Measurements from ENCODE around the gene RGMA.

Gene RGMA

DNA sequence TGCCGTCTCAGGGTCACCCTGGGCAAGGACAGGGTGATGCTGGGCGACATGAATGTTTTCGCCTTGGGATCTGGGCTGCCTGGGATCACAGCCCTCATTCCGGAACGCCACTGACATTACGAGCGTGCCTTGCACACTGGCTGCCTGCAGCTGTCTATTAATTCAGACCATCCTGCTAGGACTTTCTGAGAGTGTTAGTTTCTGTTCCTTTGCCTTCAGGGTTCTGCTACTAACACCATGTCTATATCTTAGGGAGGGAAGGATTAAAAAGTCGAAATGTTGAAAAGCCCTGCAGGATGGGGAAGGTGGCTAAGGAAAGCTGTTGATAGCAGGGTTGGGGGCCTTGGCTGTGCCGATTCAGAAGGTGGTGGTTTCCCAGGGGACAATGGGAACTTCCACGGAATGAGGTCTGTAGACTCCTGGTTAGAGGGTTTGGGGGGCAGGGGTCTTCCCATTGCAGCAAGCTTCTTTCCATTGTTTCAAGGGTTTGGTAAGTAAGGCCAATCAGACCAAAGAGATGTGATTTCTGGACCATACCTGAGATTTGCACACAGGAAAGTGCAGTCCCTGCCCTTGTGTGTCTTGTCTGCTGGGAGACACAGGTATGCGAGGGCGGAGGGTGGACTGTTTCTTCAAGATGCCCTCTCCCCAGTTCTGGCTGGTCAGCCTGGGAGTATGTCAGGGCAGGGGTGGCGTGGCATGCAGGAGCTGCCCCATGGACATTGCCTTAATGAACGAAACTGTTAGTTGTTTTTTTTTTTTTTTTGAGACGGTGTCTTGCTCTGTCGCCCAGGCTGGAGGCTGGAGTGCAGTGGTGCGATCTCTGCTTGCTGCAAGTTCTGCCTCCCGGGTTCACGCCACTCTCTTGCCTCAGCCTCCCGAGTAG, 50.9 kb downstream of the RGMA start:
- in situ Hi-C loops (cut with MboI; ENCODE audit: low sequenced_read_pairs) = loop anchor here (10.0 kb wide), 1 partner anchor 1087 kb away; no protein-coding TSS in a partner anchor

DNA sequence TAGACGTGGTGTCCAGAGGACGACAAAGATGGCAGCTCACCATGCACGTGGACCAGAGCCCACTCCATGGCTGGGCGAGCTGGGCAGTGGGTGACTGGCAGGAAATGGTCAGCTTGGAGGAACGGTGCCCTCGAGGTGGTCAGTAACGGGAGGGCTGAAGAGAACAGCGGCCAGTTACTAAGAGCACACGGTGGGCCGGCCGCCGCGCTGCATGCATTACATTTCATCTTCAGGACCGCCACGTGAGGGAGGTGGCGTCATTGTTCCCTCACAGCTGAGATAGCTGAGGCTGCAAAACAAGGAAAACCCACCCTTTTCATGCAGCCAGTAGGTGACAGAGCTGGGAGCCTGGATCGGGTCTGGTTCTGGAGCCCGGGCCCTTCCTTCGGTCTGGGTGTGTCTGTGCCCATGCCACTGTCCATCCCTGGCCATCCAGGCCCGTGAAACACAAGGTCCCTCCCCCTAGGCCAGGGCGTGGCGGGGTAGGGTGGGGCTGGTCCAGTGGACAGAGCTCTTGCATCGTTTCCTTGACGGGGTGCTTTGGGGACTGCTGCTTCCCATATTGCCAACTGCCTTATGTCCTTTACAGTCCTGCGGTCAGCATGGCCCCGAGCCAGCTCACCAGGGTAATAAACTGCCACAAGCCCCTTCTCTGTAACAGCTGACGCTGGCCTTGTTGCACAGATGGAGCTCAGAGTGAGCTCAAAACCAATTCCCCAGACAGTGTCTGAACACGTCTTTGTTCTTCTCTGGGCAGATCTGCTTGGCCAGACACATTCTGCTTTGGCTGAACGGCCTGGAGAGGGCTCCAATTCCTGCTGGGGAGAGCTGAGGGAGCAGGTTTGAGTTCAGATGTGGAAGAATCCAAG, 51.8 kb downstream of the RGMA start:
- in situ Hi-C loops (cut with MboI; ENCODE audit: low sequenced_read_pairs) = loop anchor here (10.0 kb wide), 1 partner anchor 1088 kb away; no protein-coding TSS in a partner anchor

DNA sequence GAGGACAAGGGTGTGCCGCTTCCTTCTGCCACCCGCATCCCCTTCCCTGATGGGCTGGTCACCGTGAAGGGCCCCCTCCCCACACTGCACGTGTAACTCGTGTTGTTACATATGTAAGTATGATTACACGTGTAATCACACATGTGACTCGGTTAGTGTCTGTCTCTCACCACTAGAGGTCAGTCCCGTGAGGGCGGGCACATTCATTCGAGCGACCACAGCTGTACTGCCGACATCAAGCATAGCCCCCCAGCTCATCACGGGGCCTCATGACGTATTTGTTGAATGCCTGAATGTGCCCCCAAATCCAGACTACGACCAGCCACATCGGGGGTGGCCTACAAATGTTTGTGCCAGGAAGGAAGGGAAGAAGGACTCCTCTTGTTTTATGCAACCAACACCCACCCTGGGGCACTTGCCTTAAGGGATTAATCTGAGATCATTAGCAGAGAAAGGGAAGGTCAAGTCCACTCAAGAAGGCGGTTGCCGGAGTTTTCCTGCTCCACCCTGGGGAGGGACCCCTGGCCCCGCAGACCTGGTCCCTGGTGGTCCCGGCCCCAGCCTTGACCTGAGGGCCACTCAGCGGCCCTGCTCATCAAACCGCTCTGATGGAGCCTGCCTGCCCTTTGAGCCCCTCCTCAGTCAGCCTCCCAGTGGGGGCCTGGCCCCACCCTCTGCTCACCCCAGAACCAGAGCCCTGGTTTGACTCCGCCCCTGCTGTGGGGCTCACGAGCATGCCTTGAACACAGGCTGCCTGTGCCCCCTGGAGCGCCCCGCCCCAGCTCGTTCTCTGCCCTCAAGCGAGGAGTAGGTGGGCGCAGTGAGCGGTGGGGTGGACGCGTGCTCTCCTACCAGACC, 52.8 kb downstream of the RGMA start:
- in situ Hi-C loops (cut with MboI; ENCODE audit: low sequenced_read_pairs) = loop anchor here (10.0 kb wide), 1 partner anchor 1089 kb away; no protein-coding TSS in a partner anchor

DNA sequence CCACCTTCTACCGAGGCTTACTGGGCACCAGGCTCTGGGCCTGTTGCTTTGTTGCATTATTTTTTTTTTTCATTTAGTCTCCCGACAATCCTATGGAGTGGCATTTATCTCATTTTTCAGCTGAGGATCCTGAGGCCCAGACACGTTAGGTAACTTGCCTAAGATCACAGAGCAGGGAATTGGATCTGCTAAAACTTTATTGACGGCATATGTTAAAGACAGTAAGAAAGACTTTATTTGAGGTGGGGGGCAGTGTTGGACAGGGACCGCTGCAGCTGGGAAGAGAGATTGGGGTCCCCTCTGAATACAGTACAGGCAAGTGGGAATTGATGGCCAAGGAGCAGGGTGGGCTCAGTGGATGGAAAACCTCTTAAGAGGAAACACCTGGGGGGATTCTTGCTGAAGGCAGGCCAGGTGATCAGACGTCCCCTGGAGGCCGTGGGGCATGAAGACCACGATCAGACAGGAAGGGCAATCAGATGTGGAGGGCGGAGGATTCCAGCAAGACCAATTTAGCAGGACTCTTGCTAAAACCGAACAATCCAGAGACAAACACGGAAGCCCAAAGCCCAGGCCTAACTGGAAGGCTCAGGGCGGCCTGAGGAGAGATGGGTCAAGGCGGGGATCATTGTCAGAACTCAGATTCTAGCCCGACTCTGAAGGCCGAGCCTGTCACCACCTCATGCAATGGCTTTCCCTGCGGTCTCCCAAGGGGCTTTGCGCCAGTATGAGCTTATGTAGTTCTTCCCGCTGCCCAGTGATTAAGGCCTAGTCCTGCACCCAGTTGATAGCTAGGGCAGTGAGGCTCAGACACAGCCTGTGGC, 53.7 kb downstream of the RGMA start:
- in situ Hi-C loops (cut with MboI; ENCODE audit: low sequenced_read_pairs) = loop anchor here (10.0 kb wide), 1 partner anchor 1089 kb away; no protein-coding TSS in a partner anchor

DNA sequence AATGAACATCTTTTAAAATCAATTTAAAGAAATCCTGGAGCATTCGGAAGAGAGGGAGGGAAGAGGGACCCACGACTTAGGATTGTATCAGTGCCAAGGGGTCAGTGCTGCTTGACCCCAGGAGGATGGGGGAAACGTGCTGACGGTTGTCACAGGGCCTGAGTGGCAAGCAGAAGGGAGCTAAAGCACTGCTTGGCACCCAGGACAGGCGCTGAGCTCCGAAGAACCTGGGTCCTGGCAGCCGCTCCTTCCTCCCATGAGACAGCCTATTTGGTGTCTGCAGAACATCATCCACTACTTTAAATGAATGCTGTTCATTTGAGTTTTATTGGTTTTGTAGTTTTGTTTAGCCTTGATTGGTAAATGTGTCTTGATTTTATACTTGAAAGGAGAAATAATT, 54.5 kb downstream of the RGMA start:
- in situ Hi-C loops (cut with MboI; ENCODE audit: low sequenced_read_pairs) = loop anchor here (10.0 kb wide), 1 partner anchor 1090 kb away; no protein-coding TSS in a partner anchor

DNA sequence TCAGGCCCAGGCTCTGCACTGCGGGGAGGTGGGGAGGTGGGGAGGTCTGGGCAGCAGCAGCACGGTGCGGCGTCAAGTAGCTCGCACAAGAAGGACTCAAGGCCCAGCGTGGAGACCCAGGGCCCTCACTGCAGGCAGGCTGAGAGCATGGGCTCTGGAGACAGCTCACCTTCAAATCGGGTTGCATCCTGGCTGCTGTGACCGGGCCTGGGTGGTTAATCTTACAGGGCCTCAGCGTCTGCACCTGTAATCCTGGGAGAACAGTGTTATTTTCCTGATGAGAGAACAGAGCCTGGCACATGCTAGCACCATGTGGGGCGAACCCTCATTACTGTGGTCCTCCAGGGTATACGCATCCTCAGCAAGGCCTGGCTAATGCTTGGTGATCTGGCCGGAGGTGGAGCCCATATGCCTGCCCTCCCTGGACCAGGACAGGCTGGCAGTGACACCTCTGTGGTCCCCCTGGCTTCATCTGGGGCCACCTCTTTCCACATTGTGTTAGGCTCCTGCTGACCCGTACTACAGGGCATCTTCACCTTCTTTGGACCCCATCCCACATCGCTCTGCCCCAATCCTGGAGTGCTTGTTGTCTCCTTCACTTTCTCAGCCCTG, 55.5 kb downstream of the RGMA start:
- in situ Hi-C loops (cut with MboI; ENCODE audit: low sequenced_read_pairs) = loop anchor here (10.0 kb wide), 1 partner anchor 1091 kb away; no protein-coding TSS in a partner anchor

DNA sequence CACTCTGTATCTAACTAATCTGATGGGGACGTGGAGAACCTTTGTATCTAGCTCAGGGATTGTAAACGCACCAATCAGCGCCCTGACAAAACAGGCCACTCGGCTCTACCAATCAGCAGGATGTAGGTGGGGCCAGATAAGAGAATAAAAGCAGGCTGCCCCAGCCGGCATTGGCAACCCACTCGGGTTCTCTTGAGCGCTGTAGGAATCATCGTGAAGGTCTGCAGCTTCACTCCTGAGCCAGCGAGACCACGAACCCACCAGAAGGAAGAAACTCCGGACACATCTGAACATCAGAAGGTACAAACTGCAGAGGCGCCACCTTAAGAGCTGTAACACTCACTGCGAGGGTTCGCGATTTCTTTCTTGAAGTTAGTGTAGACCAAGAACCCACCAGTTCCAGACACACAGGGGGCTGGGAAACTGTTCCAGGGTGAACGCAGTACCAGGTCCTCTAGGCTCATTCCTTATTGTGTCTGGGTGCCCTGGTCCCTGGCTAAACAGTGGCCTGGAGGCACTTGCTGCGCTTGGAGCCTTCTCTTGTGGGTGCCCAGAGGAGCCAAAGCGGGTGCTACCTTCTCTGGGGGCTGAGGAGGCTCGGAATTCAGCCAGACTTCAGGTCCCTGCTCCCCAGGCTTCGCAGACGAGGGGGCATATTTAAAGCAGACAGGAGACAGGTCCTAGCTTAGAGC, 56.4 kb downstream of the RGMA start:
- in situ Hi-C loops (cut with MboI; ENCODE audit: low sequenced_read_pairs) = loop anchor here (10.0 kb wide), 1 partner anchor 1092 kb away; no protein-coding TSS in a partner anchor

DNA sequence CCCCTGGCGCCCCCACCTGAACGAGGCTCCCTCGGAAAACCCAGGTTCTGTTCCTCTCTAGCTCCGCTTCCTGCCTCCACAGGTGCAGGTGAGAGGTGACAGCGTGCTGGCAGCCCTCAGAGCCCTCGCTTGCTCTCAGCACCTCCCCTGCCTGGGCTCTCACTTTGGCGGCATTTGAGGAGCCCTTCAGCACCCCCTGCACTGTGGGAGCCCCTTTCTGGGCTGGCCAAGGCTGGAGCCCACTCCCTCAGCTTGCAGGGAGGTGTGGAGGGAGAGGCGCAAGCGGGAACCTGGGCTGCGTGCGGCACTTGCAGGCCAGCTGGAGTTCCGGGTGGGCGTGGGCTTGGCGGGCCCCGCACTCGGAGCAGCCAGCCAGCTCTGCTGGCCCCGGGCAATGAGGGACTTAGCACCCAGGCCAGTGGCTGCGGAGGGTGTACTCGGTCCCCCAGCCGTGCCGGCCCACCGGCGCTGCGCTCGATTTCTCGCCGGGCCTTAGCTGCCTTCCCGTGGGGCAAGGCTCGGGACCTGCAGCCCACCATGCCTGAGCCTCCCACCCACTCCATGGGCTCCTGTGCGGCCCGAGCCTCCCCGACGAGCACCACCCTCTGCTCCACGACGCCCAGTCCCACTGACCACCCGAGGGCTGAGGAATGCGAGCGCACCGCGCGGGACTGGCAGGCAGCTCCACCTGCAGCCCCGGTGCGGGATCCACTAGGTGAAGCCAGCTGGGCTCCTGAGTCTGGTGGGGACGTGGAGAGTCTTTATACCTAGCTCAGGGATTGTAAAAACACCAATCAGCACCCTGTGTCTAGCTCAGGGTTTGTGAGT, 57.2 kb downstream of the RGMA start:
- in situ Hi-C loops (cut with MboI; ENCODE audit: low sequenced_read_pairs) = loop anchor here (10.0 kb wide), 1 partner anchor 1093 kb away; no protein-coding TSS in a partner anchor

DNA sequence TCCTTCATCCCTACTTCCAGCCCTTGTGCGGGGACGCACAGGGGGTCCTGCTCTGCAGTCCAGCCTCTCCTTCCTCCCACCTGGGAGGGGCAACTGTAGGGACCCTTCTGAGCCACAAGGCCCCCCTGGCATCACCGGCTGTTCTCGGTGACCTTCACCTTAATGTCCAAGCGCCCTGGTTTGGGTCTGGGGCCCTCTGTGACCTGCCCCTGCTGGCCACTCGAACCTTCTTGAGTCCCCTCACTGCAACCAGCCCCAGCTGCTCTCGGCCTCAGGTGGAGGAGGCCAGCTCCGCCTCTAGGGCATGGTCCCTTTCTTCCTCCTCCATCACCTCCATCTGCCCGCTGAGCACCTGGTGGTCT, 57.9 kb downstream of the RGMA start:
- in situ Hi-C loops (cut with MboI; ENCODE audit: low sequenced_read_pairs) = loop anchor here (10.0 kb wide), 1 partner anchor 1094 kb away; no protein-coding TSS in a partner anchor

DNA sequence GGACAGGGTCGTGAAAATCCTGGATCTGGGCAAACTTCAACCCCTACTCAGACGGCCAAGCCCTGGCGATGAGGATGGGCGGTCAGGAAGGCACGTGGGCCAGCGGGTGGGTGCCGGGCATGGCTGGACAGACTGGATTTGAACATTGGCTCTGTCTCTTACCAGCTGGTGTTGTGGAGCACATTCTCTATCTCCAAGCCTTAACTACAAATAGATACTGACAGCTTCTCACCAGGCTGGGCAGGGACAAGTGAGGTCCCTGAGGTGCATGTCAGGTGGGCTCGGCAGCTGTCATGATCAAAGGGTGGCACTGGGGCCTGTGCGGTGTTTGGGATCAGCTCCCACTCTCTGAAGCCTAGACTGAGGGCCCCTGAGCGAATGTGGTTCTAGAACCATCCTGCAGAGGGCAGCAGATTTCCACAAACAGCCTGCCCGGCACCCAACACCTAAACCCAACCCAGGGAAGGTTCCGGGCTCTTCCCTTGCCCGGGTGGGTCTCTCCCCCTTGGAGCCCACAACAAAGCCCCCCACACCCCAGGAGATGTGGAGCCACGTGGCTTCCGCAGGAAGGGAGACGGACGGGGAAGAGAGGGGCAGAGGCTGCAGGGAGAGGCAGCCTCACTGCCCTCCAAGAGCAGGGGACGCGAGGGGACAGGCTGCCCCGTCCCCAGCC, 58.4 kb downstream of the RGMA start:
- in situ Hi-C loops (cut with MboI; ENCODE audit: low sequenced_read_pairs) = loop anchor here (10.0 kb wide), 1 partner anchor 1094 kb away; no protein-coding TSS in a partner anchor

DNA sequence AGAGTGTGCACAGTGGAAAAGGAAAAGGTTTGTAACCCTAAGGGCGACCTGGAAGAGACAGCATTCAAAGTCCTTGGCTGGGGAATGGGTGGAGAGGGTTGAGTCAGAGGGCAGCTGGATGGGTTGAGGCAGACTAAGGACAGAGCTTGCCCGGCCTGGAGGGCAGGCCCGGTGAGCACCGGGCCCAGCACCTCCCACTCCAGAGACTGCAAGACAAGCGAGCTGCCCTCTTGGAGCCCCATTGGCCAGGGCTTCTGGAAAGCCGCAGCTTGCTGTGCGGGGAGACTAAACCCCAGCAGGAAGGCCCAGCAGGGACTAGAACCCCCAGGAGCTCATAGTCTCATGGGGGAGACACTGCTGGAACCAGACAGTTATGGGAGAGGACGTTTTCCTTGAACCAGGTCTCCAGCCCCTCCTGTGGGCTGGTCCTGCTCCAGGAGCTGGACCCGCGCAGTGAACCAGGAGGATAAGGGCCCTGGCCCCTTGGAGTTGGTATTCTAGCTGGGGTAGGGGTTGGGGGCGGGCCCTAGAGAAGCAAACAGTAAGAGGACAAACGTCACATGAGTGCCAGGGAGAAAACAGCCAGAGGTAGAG, 59.1 kb downstream of the RGMA start:
- in situ Hi-C loops (cut with MboI; ENCODE audit: low sequenced_read_pairs) = loop anchor here (10.0 kb wide), 1 partner anchor 1095 kb away; no protein-coding TSS in a partner anchor

DNA sequence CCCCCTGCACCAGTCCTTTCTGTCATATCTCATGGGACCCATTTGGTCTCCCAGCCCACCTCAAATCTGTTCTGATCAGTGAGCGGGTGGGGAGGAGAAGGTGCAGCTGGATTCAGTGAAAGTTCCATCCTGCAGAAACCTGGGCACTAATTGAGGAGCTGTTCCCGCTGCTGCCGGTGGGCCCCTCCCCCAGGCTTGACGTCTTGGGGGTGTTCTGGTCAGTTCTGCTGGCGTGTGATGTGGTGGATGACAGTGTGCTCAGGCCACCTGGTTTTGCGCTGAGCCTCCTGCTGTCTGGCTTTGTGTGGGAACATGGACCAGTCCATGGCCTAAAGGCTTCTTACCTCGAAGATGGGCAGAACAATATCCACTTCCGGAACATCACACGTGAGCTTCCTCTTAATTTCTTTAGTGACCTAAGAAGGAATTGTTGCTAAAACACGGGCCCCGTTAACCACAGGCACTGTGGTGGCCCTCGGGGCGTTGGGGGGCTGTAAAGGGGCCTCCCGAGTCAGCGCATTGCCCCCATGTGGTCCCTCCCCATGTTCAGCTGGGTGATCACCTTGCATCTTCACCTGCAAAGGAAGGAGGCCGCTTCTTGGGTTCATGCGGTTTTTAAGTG, 59.7 kb downstream of the RGMA start:
- in situ Hi-C loops (cut with MboI; ENCODE audit: low sequenced_read_pairs) = no loop called here

DNA sequence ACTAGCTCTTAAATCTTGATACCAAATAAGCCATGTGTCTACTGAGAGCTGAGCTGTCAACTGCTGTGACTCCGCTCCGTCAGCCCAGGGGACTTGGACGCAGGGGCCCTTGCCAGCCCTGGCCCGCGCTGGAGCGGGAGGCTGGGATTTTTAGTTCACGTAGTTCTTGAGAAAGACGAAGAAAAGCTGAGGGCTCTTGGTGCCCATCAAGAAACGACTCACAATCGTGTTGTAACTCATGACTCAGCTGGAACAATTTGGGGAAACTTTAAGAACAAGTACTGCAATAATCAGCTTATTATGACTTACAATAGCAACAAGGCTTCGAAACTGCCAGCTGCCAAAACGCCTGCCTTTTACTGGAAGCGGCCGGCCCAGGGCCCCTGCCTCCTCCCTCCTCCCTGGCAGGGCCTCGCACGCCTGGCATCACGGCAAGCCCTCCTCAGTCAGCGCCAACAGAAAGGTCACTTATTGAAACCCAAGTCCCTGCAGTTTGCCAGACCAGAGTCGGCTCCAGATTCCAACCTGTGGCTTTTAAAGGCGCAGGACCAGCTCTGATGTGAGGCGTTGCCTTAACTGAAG, 60.3 kb downstream of the RGMA start:
- in situ Hi-C loops (cut with MboI; ENCODE audit: low sequenced_read_pairs) = no loop called here

DNA sequence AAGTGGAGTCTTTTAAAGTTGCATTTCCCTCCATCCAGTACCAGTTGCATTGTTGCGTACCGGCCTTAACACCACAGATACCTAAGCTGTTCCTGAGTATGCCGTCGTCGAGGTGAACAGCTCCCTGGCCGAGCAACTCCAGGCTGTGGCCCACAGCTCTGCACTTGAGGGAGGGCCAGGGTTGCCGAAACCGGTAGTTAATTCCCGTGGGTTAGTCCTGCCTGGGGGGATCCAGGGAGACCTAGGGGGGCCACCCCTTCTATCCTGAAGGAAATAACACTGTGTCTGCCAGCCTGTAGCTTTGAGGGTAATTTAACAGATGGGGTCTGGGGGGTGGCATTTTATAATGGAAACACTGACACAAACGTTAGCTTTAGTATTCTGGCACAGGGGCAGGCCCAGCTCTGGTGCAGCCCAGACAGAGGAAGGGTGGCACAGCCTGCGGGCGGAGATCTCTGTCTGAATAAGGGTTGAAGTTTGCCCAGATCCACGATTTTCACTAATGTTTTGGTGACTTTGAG, 60.8 kb downstream of the RGMA start:
- in situ Hi-C loops (cut with MboI; ENCODE audit: low sequenced_read_pairs) = no loop called here

DNA sequence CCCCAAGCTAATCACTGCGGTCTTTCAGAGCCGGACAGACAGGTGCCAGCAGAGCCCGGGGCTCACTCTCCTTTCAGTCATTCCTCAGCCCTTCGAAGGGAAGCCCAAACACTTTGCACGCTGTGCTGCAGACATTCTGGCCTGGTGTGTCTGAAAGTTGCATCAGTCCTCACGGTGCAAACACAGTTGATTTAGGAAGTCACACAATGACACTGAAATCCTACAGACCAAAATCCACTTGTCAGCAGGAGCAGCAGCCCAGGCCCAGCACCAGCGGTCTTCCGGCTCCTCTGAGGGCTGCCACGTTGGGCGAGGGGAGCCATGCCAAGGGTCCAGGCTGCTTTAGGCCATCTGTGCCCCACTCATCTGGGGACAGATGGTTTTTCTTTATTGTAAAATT, 61.6 kb downstream of the RGMA start:
- in situ Hi-C loops (cut with MboI; ENCODE audit: low sequenced_read_pairs) = no loop called here
